C1 segment of cervical spinal cord (tissue), 14 donors: ENCODE results near the gene AURKB.
A peak's percentile ranks its signal among the peaks of the same experiment; 100 is the strongest.

ENCODE experiments used
- DNase-seq, 14 donors: peaks; one replicate each; lab custom pipeline; 2025; lab: John Stamatoyannopoulos, UW

Gene AURKB

GRCh38 chr17:8162997-8163977 is 47.1 kb downstream of the AURKB start:
- DNase-seq = peak in 7 of 14 donors; percentile 38 to 74 (median 64)

- peak in 10 of 14 donors; percentile 28 to 88 (median 64) for DNase-seq
These were observed 48.0 kb downstream of the AURKB start, which contains the start of gene VAMP2 for GRCh38 chr17:8162233-8162996. Gene VAMP2 (minus strand): TSS chr17:8162948. CDS start chr17:8162879, 69 bp downstream.

DNA sequence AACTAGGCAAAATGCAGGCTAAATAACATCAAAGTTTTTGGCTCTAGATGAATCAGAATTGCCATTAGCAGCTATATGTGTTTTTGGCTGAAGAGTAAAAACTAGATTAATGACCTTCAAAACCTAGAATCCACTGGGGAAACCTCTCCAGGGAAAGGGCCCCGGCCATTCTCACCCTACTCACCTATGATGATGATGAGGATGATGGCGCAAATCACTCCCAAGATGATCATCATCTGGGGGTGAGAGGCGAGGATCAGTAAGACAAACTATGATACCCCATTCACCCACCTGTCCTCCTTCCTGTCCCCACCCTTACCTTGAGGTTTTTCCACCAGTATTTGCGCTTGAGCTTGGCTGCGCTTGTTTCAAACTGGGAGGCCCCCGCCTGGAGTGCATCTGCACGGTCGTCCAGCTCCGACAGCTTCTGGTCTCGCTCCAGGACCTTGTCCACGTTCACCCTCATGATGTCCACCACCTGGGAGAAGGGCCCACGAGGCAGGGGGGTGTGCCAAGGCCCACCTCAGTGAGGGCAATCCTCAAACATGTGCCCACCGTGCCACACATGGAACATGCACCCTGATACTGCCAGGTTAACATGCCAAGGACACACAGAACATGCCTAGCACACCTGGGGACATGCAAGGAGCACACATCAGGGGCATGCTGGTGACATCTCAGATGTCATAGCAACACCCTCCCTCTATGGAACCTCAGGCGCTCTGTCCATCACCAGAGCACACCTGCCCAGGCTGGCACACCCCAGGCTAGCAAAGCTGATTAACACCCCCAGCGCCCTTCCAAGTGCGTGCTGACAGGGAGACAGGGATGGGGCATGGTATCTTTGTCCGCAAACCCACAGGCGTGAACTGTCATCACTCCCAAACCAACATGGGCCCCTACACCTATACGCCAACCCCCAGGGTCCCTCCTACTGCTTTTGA is 48.8 kb downstream of the AURKB start:
- no peak for DNase-seq

DNA sequence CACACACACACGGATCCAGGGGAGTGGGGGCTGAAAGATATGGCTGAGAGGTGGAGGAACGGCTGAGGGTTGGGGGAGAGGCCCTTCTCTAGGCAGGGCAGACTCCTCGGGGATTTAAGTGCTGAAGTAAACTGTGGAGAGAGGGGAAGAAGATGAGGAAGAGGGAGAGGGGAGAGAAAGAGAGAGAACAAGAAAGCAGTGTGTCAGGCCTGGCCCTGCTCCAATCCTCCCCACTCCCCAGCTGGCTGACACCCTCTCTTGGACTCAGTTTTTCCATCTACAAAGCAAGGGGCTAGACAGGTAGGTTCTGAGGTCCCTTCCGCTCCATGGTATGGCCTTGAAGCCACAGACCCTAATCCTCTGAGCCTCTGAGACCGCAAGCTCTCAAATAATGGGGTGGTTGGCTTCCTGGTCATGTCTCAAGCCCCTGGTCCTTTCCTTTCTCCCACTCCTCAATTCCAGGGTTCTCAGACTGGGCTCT is 49.6 kb downstream of the AURKB start:
- no peak for DNase-seq

GRCh38 chr17:8160224-8160577 is 50.2 kb downstream of the AURKB start:
- DNase-seq = no peak

DNA sequence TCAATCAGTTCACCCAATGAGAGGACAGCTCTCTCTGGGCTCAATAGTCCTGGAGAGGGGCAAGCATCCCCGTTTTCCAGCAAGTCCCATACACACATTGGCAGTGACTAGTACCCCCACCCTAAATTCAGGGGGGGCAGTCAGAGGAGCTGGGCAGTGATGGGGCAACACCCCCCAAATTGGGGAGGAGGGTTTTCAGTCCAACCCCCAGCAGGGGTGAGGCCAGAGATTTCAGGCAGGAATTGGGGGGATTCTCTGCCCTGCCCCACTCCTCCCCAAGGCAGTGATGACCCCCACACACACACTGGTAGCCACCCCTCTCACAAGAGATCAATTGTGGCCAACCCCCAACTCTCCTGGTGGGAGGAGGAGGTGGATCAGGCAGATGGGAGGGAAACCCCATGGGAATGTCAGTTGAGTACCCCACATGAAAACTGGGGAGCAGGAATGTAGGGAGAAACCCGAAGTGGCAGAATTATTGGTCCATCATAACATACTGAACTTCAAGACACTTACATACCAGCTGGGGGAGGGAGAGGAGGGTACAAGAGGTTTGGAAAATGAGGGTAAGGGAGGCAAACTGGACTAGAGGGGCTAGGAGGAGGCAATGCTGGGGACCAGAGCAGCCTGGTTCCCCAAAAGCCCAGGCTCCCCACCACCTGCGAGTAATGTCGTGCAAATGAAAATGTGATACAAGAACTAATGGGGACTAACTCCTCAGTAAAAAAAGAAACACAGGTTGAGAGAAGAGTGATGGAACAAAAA is 50.7 kb downstream of the AURKB start:
- no peak for DNase-seq

DNA sequence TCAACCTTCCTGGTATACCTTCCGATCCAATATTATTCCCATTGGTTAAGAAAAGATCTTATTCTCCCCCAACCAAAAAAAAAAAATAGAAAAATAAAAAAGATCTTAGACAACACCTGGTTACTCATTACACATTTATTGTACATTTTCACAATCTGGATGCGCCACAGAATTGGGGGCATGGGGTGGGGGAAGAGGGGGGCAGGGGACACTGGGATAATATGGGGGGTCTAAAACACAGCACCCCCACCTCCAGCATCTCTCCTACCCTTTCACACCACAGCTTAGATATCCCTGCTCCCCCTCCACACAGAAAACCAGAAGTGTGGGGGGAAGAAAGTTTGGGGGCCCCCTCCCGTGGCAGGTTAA is 51.4 kb downstream of the AURKB start:
- DNase-seq = no peak

DNA sequence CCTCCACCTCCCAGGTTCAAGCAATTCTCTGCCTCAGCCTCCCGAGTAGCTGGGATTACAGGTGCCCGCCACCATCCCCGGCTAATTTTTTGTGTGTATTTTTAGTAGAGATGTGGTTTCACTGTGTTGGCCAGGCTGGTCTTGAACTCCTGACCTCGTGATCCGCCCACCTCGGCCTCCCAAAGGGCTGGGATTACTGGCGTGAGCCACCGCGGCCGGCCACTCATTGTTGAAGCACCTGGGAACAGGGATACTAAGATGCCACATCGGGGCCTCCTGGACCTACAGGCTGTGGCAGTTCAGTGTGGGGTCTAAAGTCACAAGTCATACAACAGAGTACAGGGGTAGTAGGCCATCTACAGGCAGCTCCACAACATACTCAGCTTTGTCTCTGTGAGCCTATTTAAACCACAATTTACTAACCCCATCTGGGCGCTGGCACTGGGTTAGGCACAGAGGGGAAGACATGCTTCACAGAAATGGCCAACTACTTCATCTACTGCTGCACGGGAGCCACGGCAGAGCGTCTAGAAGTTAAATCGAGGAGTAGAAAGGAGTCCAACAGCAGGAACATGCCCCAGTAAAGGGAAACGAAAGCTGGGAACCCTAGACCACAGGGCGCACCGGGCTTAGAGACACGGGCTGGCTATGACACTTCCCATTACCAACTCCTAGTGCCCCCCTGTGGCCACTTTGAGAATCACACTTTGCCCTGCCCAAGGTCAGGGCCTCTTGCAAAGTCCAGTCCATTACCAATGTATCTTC is 51.9 kb downstream of the AURKB start:
- DNase-seq = peak in 13 of 14 donors; percentile 29 to 86 (median 78)

DNA sequence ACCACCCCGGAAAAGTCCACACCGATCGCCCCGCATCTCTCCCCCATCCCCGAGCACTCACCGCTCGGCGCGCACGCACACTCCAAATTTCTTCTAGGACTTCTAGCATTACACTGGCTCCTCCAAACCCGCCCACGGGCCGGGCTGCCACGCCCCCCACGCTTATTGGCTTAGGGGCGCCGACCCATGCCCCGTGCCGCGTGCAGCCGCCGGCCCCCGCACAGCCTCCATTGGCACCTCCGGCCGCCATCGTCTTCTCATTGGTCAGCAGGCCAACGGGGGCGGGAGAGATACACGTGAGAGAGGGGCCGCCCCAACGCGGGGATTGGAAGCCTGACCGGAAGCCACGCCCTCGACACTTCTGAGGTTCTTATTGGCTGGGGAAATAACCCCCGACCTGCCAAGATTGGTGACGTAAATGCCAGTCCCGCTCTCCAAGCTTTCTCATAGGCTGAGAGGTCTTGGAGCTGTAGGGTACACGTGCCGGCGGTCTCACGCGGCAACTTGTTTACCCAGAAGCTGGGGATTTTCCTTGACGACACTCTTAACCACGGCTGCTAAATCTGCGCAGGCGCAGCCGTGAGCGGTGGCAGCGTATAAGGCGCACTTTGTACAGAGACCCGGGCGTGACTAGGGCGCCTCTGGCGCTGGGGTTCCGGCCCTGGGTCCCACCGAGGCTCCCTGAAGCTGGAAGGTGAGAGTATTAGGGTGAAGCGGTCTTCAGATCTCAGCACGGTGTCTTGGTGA is 54.0 kb downstream of the AURKB start:
- DNase-seq = peak; percentile 97 to 100 (median 99)

- DNase-seq = no peak
These were observed 54.5 kb downstream of the AURKB start for GRCh38 chr17:8155996-8156245.

DNA sequence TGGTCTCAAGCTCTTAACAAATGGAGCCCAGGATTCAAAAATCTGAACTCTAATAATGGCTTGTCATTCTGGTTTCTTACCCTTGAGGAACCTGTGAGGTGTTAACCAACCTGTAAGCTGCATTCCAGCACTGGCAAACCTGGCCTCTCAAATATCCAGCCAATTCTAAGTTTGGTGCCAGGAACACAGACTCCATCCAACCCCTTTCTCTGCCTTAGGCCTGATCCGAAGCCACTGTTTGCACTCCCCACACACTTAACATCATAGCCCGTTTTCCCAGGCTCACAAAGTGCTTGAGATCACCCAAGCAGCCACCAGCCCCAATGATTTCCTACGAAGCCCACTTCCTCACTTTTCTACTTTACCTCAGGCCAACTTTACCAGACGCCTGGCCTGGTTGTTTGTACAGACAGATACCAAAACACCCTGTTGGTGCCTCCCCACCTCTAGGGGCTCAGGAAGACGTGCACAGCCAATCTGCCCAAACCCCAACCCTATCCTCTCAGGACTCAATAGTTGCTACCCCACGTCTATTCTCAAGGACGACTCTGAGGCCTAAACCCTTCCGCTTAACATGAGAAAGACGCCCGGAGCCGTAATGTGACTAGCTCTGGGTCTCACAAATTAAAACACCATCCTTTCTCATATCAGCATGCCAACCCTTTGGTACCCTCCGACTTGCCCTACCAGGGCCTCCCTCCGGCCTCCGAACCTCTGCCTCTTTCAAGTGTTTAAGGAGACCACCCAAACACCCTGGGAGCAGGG is 55.0 kb downstream of the AURKB start:
- peak in 2 of 14 donors; percentile 50 to 71 for DNase-seq
